8988T (cell line): ENCODE measurements around the gene TFRC.
"Not testable (repeated sequence)": the region's sequence is repeated elsewhere in the genome, so short reads cannot be mapped to it uniquely, and the experiment has no call there.

Experiments
- DNase-seq: peaks from one replicate; pipeline ENCODE4 v3.0.0; 2011

TFRC gene

DNA sequence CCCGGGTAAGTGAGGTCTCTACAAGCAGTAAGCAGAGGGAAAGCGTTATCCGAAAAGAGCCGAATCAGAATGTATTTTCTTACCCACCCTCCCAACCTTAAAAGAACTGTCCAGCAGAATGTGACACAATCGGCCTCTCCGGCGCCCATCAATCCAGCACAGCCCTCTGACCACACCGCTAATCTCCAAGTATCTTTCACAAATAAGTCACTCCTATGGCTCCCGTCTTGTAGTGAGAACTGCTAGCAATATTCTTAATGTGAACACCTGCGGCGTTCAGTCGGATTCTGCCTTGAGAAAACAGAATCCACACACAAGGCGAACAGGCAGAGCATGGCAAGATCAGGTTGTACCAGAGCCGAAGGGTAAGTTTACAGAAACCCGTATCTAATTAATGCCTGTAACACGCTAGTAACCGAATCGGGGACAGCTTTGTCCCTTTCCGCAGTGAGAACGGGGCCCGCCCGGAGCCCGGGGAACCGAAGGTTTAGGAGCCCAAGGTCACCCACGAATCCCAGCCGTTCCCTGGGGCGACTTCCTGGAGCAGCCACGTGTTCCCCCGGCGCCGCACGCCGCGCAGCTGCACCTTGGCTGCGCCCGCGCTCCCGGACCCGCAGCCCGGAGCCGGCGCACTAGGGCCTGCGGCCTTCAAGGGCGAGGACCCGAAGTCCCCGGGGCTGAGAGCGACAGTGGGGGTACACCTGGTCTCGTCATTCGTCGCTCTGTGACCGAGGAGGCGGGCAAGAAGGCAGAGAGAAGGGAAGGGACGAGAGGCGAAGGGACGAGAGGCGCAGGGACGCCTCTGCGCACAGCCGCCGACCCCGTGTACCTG is 672 bp downstream of the TFRC start:
- peak; percentile 45 for DNase-seq

DNA sequence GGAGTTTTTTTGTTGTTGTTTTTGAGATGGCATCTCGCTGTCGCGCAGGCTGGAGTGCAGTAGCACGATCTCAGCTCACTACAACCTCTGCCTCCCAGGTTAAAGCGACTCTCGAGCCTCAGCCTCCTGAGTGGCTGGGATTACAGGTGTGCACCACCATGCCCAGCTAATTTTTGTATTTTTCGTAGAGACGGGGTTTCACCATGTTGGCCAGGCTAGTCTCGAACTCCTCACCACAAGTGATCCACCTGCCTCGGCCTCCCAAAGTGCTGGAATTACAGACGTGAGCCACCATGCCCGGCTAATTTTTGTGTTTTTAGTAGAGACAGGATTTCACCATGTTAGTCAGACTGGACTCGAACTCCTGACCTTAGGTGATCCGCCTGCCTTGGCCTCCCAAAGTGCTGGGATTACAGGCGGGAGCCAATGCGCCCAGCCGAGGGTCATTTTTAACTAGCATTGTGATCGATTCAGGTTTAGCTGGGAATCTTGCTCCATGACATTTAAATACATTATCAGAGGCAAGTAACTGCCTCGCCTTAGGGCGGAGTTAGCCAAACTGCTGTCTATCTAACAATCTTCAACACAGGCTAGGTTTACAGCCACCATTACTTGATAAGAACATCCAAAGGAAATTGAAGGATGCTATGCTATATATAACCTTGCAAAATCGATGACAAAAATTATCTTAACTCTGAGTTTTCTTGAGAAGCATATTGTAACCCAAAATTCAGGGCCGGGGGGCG is 1.6 kb downstream of the TFRC start:
- DNase-seq: not testable (repeated sequence)

DNA sequence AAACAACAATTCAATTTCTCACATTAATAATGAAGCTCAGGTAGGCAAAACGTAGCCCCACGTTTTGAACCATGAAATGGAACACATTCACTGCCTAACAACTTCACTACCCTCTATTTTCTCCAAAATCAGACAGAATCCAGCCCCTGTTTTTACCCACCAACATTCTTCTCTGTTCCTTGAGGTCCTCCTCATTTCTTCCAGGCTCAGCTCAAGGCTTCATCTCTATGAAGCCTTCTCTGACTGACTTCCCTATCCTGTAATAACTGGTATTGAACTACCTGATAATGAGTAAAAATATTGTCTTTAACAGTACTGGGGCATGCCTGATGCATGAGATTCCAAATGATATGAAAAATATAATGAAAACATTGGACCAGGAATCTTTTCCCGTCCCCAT is 2.2 kb downstream of the TFRC start:
- no peak for DNase-seq

DNA sequence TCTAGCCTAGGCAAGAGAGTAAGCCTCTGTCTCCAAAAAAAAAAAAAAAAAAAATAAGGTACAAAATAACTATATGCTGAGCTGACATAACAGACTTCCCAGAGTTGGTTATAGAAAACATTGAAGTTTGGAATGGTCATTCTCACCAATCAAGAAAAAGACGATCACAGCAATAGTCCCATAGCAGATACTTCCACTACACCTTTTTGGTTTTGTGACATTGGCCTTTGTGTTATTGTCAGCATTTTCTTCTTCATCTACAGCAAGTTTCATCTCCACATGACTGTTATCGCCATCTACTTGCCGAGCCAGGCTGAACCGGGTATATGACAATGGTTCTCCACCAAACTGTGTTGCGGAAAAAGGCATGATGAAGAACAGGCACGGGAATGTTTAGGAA is 6.9 kb downstream of the TFRC start:
- no peak for DNase-seq

DNA sequence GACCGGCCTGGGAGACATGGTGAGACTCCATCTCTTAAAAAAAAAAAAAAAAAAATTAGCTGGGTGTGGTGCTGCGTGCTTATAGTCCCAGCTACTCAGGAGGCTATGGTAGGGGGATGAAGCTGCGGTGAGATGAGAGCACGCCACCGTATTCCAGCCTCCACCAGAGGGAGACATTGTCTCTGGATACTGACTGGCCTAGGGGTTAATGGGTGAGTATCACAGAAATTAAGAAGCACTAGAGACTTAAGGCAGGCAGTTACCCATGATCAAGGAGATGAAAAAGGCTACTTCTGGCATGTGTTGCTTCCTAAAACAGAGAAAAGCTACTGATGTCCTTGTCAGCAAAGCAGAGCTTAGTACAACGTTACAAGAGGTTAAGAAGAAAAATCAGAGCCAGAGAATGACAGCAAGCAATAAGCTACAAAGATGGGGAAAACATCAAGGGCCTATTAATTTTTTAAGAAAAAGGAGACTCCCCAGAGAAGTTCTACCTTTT is 8.6 kb downstream of the TFRC start:
- peak; percentile 55 for DNase-seq

DNA sequence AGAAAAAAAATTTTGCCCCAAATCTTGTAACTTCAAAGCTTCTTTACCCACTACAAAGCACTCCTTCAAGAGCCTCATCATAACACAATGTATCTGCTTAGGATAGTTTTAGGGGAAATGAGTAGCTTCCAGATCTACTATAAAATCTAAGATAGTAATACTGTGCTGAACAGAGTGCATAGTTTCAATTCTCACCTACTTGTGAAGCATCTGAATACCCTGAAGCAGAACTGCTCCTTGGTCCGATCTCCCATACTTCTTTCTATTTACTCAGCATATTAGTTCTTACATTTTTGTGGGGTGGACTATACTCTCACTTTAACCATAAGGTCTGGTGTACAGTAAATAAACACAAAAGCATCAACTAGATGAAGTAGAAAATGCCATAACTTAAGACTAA is 9.6 kb downstream of the TFRC start:
- no peak for DNase-seq

DNA sequence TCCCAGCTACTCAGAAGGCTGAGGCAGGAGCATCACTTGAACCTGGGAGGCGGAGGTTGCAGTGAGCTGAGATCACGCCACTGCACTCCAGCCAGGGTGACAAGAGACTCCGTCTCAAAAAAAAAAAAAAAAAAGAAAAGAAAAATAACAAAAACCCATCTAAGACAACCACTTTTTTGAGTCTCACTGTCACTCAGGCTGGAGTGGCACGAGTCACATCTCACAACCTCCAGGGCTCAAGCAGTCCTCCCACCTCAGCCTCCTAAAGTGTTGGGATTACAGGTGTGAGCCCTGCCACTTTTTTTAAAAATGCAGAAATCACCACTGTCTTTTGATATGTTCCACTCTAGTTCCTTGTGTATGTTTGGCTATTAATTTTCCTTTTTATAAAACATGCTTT is 13.1 kb downstream of the TFRC start:
- not testable (repeated sequence) for DNase-seq

DNA sequence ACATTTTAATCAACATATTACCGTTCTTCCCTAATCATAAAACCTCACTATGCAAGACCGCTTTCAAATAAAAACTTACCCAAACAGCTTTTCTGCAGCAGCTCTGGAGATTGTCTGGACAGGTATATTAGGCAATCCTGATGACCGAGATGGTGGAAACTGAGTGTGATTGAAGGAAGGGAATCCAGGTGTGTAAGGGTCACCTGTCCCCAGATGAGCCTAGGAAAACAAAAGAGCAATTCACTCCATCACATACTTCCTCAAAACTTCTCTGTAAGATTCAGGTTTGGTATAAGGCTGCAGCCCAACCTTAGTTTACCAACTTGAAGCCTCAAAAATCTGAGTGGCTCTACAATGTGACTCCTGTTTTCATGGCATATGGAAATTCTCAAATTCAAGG is 14.5 kb downstream of the TFRC start:
- no peak for DNase-seq

DNA sequence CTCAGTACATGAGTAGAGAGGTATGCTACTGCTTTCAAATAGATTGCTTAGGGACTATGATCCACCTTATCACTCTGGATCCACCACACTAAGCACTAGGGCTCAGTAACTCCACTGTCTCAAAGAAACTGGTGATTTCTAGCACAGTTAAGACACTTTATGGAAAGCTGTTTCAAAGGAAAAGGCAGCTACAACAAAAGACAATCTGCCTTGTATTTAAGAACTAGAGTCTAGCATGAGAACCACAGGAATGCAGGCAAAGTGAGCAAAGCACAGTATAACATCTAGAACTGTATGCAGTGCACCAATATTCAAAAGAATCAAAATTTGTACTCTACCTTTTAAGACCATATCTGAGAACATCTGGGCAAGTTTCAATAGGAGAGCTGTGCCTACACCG is 17.9 kb downstream of the TFRC start:
- no peak for DNase-seq

DNA sequence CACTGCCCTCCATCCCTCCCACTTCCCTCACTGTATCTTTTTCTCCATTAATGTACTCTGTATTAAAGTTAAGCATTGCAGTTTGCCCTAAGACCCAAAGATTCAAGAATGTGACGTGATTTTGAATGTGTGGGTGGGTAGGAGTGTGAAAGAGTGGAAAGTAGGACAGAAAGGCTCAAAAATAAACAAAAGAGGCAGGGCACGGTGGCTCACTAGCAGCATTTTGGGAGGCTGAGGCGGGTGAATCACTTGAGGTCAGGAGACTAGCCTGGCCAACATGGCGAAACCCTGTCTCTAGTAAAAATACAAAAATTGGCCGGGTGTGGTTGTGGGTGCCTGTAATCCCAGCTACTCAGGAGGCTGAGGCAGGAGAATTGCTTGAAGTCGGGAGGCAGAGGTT is 18.4 kb downstream of the TFRC start:
- no peak for DNase-seq

DNA sequence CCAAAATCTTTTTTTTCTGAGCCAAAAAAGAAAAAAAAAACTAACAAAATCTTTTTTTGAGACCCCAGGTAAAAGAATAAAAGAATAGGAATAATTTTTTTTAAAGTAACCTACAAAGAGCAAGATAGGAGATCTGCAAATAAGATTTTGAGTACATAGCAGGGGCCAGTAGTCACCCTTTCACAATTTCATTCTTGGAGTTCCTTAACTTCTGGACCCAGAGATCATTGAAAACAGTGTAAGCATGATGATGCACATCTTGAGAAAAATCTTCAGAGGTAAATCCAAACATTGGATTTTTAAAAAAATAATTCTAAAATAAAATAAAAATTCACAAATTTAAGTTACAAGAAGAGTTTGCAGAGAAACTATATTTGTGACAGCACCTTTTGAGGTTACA is 18.8 kb downstream of the TFRC start:
- DNase-seq: no peak

DNA sequence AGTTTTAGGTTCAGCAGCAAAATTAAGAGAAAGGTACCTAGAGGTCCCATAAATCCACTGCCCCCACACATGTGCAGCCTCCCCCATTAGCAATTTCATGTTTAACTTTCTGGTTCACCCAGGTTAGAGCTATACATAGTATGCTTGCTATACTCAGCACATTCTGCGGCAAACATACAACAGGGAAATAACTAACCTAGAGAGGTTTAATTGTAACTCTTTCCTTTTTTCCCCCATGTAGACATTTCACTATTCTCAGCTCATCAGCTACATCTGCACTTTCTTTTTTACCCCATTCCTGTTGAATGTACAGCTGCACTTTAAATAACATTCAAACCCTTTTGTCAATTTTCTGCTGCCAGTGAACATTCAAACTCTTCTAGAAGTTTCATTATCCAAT is 21.1 kb downstream of the TFRC start:
- DNase-seq: no peak

DNA sequence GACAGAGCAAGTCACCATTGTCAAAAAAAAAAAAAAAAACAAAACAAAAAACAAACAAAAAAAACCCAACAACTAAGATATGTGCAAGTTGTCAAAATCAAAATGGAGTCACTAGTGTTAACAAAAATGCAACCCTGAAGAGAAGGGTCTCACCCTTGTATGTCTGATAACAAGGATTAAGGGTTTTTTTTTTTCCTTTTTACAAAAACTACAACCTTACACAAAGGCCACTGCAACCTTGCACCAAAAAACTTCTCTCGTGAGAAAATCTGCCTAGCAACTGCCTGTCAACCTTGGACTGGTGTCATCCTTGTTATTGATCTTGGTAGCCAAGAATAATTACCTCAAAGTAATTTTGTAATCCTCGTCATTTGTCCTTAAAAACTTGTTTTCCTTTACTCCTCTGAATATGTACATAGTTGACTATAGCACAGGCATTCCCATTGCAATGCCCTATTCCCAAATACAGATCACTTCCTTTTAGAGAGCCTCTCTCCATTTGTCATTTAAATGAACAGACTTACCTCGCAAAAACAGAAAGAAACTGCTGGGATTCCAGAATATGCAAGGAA is 24.0 kb downstream of the TFRC start:
- no peak for DNase-seq

DNA sequence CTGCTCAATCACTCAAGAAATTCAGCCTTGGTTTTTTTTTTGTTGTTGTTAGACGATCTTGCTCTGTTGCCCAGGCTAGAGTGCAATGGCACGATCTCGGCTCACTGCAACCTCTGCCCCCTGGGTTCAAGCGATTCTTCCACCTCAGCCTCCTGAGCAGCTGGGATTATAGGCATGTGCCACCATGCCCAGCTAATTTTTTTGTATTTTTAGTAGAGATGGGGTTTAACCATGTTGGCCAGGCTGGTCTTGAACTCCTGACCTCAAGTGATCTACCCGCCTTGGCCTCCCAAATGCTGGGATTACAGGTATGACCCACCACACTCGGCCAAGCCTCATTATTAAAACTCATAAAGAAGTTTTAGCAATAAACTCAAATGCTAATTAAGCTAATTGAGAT is 25.5 kb downstream of the TFRC start:
- not testable (repeated sequence) for DNase-seq

DNA sequence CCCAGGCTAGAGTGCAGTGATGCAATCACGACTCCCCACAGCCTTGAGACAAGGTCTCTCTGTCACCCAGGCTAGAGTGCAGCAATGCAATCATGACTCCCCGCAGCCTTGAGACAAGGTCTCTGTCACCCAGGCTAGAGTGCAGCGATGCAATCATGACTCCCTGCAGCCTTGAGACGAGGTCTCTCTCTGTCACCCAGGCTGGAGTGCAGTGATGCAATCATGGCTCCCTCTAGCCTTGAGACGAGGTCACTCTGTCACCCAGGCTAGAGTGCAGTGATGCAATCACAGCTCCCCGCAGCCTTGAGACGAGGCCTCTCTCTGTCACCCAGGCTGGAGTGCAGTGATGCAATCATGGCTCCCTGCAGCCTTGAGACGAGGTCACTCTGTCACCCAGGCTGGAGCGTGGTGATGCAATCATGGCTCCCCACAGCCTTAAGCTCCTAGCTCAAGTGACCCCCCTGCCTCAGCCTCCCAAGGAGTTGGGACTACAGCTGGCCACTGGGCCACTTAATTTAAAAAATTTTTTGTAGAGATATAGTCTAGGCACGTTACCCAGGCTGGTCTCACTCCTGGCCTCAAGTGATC is 26.1 kb downstream of the TFRC start:
- no peak for DNase-seq

DNA sequence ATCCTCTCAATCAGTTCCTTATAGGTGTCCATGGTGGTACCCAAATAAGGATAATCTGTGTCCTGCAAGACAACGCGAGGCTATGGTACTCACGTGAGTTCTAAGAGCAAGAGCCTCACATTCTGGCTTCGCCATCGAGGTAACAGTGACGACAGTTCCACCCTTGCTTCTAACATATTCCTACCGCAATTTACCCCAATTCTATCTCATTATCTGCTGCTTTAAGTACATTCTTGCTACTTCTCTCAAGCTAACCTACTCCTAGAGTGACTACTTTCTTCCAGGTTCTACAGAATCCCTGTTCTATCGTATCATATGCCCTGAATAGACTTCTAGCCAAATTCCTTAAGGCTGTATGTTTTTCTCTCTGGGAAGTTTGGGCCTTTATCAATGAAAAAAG is 26.6 kb downstream of the TFRC start:
- no peak for DNase-seq

DNA sequence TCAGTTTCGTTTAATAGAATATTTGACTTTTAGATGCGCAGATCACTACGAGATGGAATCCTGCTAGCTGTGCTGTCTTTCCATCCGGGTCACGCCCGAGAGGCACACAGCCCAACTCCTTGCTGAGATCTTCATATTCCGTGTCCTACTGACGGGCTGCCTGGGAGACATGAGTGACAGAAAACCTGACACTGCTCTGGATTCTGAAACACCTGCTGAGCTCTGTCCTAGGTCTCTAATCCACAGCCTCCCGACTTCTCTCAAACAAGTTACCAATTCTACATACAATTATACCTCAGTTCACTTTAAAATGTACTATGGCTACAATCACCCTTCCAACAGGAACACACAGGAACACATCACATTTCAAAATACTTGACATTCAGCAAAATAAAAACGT is 27.2 kb downstream of the TFRC start:
- no peak for DNase-seq

DNA sequence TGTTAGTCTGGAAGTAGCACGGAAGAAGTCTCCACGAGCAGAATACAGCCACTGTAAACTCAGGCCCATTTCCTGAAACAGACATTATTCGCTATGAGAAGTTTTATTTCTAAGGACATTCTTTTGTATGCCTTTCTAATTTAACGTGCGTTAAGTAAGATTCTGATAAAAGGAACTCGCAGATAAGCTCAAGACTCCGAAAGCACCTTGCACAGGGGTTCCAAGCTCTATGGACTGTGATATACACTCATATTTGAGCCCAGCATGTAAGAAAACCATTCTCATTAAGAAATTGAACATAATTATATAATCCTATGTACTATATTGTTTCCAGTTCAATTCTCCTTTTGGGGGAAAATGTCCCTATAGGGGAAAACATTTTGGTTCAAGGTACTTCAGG is 28.4 kb downstream of the TFRC start:
- DNase-seq: no peak

DNA sequence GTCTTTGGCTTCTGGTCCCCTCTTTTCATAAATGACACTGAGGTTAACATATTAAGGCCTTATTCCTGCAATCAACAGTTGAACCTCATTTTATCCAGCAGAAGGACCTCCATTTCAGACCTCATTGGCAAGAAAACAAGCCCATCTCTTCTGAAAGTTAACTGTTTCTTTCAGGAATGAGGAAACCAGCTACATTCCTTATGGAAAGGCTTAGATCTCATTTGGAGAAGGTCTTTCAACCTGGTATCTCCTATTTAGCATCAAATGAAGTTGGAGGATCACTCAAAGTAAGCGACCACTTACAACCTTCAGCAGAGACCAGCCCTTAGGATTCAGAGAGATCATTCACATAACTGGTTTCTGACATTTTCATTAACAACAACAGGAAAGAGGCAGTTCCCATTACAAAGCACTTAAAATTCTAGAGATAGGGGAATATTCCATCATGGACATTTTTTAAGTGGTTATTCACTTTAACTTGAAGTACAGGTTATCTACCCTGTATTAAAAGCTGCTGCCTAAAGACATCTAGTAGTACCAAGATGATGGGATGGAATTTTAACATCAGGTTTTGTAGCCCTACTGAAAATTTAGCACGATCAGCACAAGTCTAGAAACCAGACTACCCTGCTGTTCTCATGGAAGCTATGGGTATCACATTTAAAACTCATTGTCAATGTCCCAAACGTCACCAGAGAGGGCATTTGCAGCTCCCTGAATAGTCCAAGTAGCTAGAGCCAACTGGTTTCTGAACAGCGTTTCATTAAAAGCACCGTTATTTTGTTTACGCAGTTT is 30.4 kb downstream of the TFRC start:
- no peak for DNase-seq

DNA sequence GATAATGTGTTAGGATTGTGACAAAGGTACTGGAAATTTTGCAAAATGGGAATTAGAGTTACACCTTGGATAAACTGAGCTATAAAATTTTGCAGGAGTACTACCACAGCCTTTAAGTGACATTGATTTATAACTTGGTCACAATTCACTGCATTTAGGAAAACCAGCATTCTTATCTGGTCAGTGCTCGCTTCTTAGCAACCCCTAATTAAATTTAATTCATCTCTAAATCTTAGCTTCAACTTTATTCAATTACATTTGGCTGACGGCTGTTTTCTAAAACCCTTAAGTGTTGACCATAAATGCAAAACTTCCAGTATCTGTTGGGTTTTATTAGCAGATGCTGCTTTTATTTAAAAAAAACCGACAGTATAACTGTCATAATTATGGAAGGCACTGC is 31.3 kb downstream of the TFRC start:
- DNase-seq: no peak

DNA sequence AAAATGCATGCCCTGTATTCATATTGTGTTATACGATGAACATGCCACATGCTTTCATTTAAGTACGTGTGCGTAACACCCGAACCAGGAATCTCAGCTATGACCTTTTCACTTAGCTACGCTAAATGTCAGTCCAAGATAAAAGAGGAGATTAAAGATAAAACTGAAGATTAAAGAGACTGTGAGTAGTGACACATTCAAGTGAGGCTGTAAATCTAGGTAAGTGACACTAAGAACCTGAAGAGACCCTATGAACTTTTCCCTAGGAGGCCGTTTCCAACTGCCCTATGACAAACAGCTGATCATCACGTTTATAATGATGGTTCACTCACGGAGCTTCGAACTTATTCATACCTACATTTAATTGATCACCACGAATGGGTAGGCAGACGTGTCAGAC is 32.2 kb downstream of the TFRC start:
- no peak for DNase-seq

DNA sequence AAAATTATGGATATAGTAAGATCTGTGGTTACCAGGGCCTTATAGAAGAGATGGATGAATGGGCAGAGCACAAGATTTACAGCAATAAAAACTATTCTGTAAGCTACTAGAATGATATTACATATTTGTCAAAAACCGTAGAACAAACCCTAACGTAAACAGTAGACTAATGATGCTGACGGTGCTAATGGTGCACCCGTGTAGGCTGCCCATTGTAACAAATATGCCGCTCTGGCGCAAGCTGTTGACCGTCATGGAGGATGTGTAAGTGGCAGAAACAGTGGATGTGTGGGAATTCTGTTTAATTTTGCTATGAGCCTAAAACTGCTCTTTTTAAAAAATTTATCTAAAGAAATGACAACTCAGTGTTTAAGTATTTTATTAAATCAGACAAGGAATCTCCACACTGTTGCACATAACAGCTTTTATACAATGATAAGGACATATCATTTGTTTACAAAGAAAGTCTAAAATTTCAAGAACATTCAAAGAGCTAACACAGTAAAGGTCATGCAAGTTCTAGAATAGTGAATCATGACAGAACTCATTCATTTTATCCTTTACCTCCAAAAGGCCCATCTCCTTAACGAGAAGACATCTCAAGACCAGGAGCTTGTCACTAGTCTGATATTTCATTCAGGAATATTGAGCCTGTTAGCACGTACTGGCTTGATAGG is 32.8 kb downstream of the TFRC start:
- DNase-seq: no peak
